ENCODE measurements around the gene ARHGAP6.

DNA sequence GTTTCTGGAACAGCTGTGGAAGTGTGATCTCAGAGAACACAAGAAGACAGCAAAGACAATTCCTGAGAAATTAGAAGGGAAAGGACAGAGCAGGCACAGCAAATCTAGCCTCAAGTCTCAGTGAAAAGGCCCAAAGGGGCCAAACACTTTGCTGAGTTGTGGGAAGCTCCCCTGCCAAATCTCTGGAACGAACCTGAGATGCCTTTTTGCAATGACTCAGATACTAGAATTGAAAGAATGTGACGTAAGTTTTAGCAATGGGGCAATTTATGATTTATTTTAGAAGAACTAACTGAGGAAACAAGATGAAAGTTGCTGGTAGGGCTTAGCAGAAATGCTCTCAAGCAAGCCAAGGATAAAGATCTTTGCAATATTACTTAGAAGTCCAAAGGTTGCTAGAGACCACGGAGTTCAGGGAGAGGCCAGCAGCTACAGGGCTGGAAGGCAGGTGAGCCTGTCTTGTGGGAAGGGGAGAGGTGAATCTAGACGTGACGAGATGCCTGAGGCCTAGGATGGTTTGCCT is 279.7 kb downstream of the ARHGAP6 start:
- TF ChIP-seq, protein P1, sequence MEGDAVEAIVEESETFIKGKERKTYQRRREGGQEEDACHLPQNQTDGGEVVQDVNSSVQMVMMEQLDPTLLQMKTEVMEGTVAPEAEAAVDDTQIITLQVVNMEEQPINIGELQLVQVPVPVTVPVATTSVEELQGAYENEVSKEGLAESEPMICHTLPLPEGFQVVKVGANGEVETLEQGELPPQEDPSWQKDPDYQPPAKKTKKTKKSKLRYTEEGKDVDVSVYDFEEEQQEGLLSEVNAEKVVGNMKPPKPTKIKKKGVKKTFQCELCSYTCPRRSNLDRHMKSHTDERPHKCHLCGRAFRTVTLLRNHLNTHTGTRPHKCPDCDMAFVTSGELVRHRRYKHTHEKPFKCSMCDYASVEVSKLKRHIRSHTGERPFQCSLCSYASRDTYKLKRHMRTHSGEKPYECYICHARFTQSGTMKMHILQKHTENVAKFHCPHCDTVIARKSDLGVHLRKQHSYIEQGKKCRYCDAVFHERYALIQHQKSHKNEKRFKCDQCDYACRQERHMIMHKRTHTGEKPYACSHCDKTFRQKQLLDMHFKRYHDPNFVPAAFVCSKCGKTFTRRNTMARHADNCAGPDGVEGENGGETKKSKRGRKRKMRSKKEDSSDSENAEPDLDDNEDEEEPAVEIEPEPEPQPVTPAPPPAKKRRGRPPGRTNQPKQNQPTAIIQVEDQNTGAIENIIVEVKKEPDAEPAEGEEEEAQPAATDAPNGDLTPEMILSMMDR (IDR thresholded peaks at IDR 0.05): no peak
- TF ChIP-seq POLR2A (IDR thresholded peaks at IDR 0.05): no peak

All from Peyer's patch (tissue), 4 donors.